ENCODE data around the gene APBA1. TPM values are rescaled to one million over a fixed set of nuclear protein-coding genes. Genes with fewer than 3 reads are reported as not detected.
"Not testable (repeated sequence)": the region's sequence is repeated elsewhere in the genome, so short reads cannot be mapped to it uniquely, and the experiment has no call there.

The APBA1 gene
- total RNA-seq, 1 donor from 2014 or later, result 4.3 TPM

GRCh38 chr9:69420611-69421270 lies 251.4 kb downstream of the APBA1 start:
- ATAC-seq (no peak), DNase-seq (no peak)
- intact Hi-C loops (cut with DNase I), result loop anchor here (5.0 kb wide), 1 partner anchor 127 kb away; no protein-coding TSS in a partner anchor
- no peak for TF ChIP-seq CTCF (IDR thresholded peaks at IDR 0.05)
- Histone ChIP-seq H3K9me3 (no peaks in the 10 kb centered on the region), H3K4me3 (no peak overlapping the region), H3K36me3 (no peaks in the 10 kb centered on the region), H3K27me3 (ENCODE audit: low read depth) (no peaks in the 10 kb centered on the region), H3K27ac (no peak overlapping the region), H3K4me1 (no peaks in the 10 kb centered on the region)

- Histone ChIP-seq H3K36me3 (no peaks in the 10 kb centered on the region), H3K27ac (no peak overlapping the region), H3K9me3 (no peaks in the 10 kb centered on the region), H3K4me3 (peak overlapping the region; percentile 25), H3K4me1 (peaks cover 9% of the 10 kb centered on the region), H3K27me3 (ENCODE audit: low read depth) (no peaks in the 10 kb centered on the region)
- DNase-seq (peak; percentile 66), ATAC-seq (peak; percentile 88 to 90)
- intact Hi-C loops (cut with DNase I), result no loop called here
- TF ChIP-seq CTCF (IDR thresholded peaks at IDR 0.05), result peak; percentile 53
Observed at GRCh38 chr9:69412741-69413150, 259.4 kb downstream of the APBA1 start.

GRCh38 chr9:69411931-69412740 lies 260.0 kb downstream of the APBA1 start:
- H3K27ac ChIP-seq, result no peak overlapping the region
- no peak for TF ChIP-seq CTCF (IDR thresholded peaks at IDR 0.05)
- no peaks in the 10 kb centered on the region for H3K27me3 ChIP-seq (ENCODE audit: low read depth)
- H3K9me3 ChIP-seq, result no peaks in the 10 kb centered on the region
- DNase-seq, result no peak
- peaks cover 9% of the 10 kb centered on the region for H3K4me1 ChIP-seq
- no peaks in the 10 kb centered on the region for H3K36me3 ChIP-seq
- no peak overlapping the region for H3K4me3 ChIP-seq
- peak in 1 of 2 donors; percentile 21 for ATAC-seq
- intact Hi-C loops (cut with DNase I), result no loop called here

GRCh38 chr9:69411246-69411645 lies 260.9 kb downstream of the APBA1 start:
- ATAC-seq (no peak), DNase-seq (no peak)
- Histone ChIP-seq H3K4me3 (no peak overlapping the region), H3K4me1 (peaks cover 9% of the 10 kb centered on the region), H3K27me3 (ENCODE audit: low read depth) (no peaks in the 10 kb centered on the region), H3K27ac (no peak overlapping the region), H3K9me3 (no peaks in the 10 kb centered on the region), H3K36me3 (no peaks in the 10 kb centered on the region)
- no peak for TF ChIP-seq CTCF (IDR thresholded peaks at IDR 0.05)
- intact Hi-C loops (cut with DNase I), result no loop called here

- intact Hi-C loops (cut with DNase I), result not testable (repeated sequence)
Observed at GRCh38 chr9:69409936-69410335, 262.2 kb downstream of the APBA1 start.

GRCh38 chr9:69400470-69400869 lies 271.7 kb downstream of the APBA1 start:
- Histone ChIP-seq H3K27me3 (ENCODE audit: low read depth) (no peaks in the 10 kb centered on the region), H3K4me1 (no peaks in the 10 kb centered on the region), H3K4me3 (no peak overlapping the region), H3K27ac (no peak overlapping the region), H3K36me3 (no peaks in the 10 kb centered on the region), H3K9me3 (no peaks in the 10 kb centered on the region)
- no peak for ATAC-seq
- intact Hi-C loops (cut with DNase I), result no loop called here
- DNase-seq, result no peak
- no peak for TF ChIP-seq CTCF (IDR thresholded peaks at IDR 0.05)

More at GRCh38 chr9:69409936-69410335, 262.2 kb downstream of the APBA1 start:
- H3K36me3 ChIP-seq; H3K9me3 ChIP-seq; H3K4me1 ChIP-seq; DNase-seq; H3K27me3 ChIP-seq (ENCODE audit: low read depth); H3K4me3 ChIP-seq; ATAC-seq; H3K27ac ChIP-seq: not testable (repeated sequence)
